B cell (primary cell): ENCODE data around the gene TSPAN16. TPM values are rescaled to one million over a fixed set of nuclear protein-coding genes. Genes with fewer than 3 reads are reported as not detected.

ENCODE experiments used
- ATAC-seq: fragments of 200-7000 bp; cut with Tn5 transposase; one replicate; pipeline ENCODE4 v1.10.0; 2021; ENCODE audit warnings: low read depth, mild to moderate bottlenecking, moderate number of reproducible peaks, moderate library complexity
- CTCF ChIA-PET: fragments of 350-600 bp; sonication (Branson Sonifier 250); formaldehyde crosslinking; loops from one replicate; lab custom pipeline; 2021; ENCODE audit warnings: antibody characterized with exemption, inconsistent platforms; lab: Charles Lee
- POLR2A ChIA-PET: fragments of 350-600 bp; sonication (Branson Sonifier 250); formaldehyde crosslinking; loops from one replicate; lab custom pipeline; 2021; ENCODE audit warnings: antibody characterized with exemption; lab: Charles Lee
- DNase-seq: peaks from one replicate; pipeline ENCODE4 v3.0.0; 2013
- H2AFZ ChIP-seq: 2 replicates; pipeline ENCODE4 v1.6.1; 2012; ENCODE audit warnings: mild to moderate bottlenecking, low read depth, low read length; ENCODE audit not compliant: insufficient read depth, poor library complexity, severe bottlenecking
- H3K27ac ChIP-seq, 2 donors: 1 replicate in 1 of 2; 2 replicates in 1 of 2; pipeline ENCODE4 v1.5.1; 2012 to 2013; ENCODE audit warnings: low read length in 2 of 2, mild to moderate bottlenecking in 2 of 2, moderate library complexity in 1 of 2
- H3K27me3 ChIP-seq, 4 experiments: fragments of 200-600 bp in 1 of 4; sonication (generic) in 1 of 4; replicated peaks in 1 of 4; 1 replicate in 2 of 4; 2 replicates in 2 of 4; pipeline versions ENCODE4 v1.6.1 to v1.7.0; 2013 to 2016; ENCODE audit warnings: low read length in 3 of 4, mild to moderate bottlenecking in 2 of 4, mixed read lengths in 1 of 4, moderate library complexity in 1 of 4; ENCODE audit not compliant: insufficient read depth in 4 of 4, control insufficient read depth in 3 of 4; ENCODE audit errors: control extremely low read depth in 1 of 4
- H3K36me3 ChIP-seq, 2 experiments: replicated peaks in 1 of 2; 1 replicate in 1 of 2; 2 replicates in 1 of 2; pipeline versions ENCODE4 v1.6.1 to v1.7.1; 2013; ENCODE audit warnings: low read length in 1 of 2; ENCODE audit not compliant: insufficient read depth in 2 of 2, control insufficient read depth in 1 of 2; ENCODE audit errors: control extremely low read depth in 1 of 2, extremely low read depth in 1 of 2
- H3K4me1 ChIP-seq, 2 donors: fragments of 200-600 bp in 1 of 2; sonication (generic) in 1 of 2; 1 replicate in 1 of 2; 2 replicates in 1 of 2; pipeline versions ENCODE4 v1.5.1 to v1.6.1; 2013 to 2017; ENCODE audit warnings: low read length in 2 of 2; ENCODE audit not compliant: control insufficient read depth in 2 of 2, insufficient read depth in 2 of 2
- H3K4me2 ChIP-seq: replicated peaks from 2 replicates; pipeline ENCODE3; 2012; ENCODE audit warnings: mild to moderate bottlenecking, low read depth, low read length; ENCODE audit not compliant: poor library complexity, severe bottlenecking
- H3K4me3 ChIP-seq, 5 experiments: fragments of 200-600 bp in 1 of 5; sonication (generic) in 1 of 5; 1 replicate in 3 of 5; 2 replicates in 2 of 5; pipeline versions ENCODE4 v1.5.1 to v1.7.0; 2011 to 2016; ENCODE audit warnings: low read length in 4 of 5, mild to moderate bottlenecking in 4 of 5, low read depth in 2 of 5, control low read depth in 1 of 5, moderate library complexity in 1 of 5; ENCODE audit not compliant: insufficient read depth in 1 of 5; ENCODE audit errors: control extremely low read depth in 1 of 5, extremely low read depth in 1 of 5
- H3K79me2 ChIP-seq: fragments of 200-600 bp; sonication (generic); one replicate; pipeline ENCODE4 v1.6.0; 2016; ENCODE audit warnings: low read length; ENCODE audit not compliant: control insufficient read depth, insufficient read depth
- H3K9ac ChIP-seq: fragments of 200-600 bp; sonication (generic); 2 replicates; pipeline ENCODE4 v1.6.1; 2017; ENCODE audit warnings: mild to moderate bottlenecking, low read length, moderate library complexity
- H3K9me3 ChIP-seq, 3 donors: one replicate each; pipeline versions ENCODE4 v1.6.1 to v1.7.1; 2013; ENCODE audit warnings: low read length in 2 of 3; ENCODE audit not compliant: control insufficient read depth in 2 of 3, insufficient read depth in 1 of 3; ENCODE audit errors: control extremely low read depth in 1 of 3
- H4K20me1 ChIP-seq: 2 replicates; pipeline ENCODE4 v1.6.0; 2012; ENCODE audit warnings: mild to moderate bottlenecking, low read length; ENCODE audit not compliant: insufficient read depth, control insufficient read depth, poor library complexity, severe bottlenecking
- H3K27ac Mint-ChIP-seq: one replicate; pipeline ENCODE4 v1.8.0; 2021; ENCODE audit warnings: mixed read lengths
- H3K27me3 Mint-ChIP-seq: one replicate; pipeline ENCODE4 v1.8.0; 2021; ENCODE audit warnings: mixed read lengths
- H3K4me1 Mint-ChIP-seq: one replicate; pipeline ENCODE4 v1.8.0; 2021; ENCODE audit warnings: mixed read lengths
- H3K4me3 Mint-ChIP-seq: one replicate; pipeline ENCODE4 v1.8.0; 2021; ENCODE audit warnings: mixed read lengths
- H3K9me3 Mint-ChIP-seq: one replicate; pipeline ENCODE4 v1.8.0; 2022; ENCODE audit warnings: mixed read lengths; ENCODE audit not compliant: insufficient read depth
- EZH2 ChIP-seq: IDR thresholded peaks from 2 replicates; pipeline ENCODE4 v1.6.1; 2012; ENCODE audit warnings: borderline replicate concordance, low read depth, mild to moderate bottlenecking, moderate library complexity, low read length; ENCODE audit not compliant: insufficient read depth, poor library complexity, severe bottlenecking
- WGBS: methylation state at CpG from one replicate; pipeline ENCODE4 v1.1.5; 2013; ENCODE audit warnings: missing lambda C conversion rate; ENCODE audit not compliant: insufficient coverage; 5-methylcytosine and 5-hydroxymethylcytosine counted together
- intact Hi-C: fragments of 100-400 bp; cut with micrococcal nuclease; formaldehyde crosslinking; loops from one replicate; pipeline ENCODE4 v1.10.0; 2022
- polyA plus RNA-seq: library from polyadenylated mRNA; depleted of rRNA; stranded (reverse); fragments of >200 nt; gene quantifications from 2 replicates; pipeline ENCODE4 v1.2.3, GENCODE V29; 2012
- total RNA-seq, 2 donors: library from RNA; stranded (reverse); fragments of 120-200 nt in 1 of 2; gene quantifications; 1 replicate in 1 of 2; 2 replicates in 1 of 2; pipeline versions ENCODE4 v1.2.3 to v1.2.4, GENCODE V29; 2013 to 2022
- TF ChIP-seq, protein P1 (sequence below): fragments of 200-600 bp; IDR thresholded peaks from one replicate; pipeline ENCODE4 v1.8.0; 2022; ENCODE audit warnings: antibody characterized with exemption, mild to moderate bottlenecking

TSPAN16 gene
- total and polyA plus RNA-seq, 2 donors (not counting 1 experiment from before 2014, with no cell fraction given) = not detected

DNA sequence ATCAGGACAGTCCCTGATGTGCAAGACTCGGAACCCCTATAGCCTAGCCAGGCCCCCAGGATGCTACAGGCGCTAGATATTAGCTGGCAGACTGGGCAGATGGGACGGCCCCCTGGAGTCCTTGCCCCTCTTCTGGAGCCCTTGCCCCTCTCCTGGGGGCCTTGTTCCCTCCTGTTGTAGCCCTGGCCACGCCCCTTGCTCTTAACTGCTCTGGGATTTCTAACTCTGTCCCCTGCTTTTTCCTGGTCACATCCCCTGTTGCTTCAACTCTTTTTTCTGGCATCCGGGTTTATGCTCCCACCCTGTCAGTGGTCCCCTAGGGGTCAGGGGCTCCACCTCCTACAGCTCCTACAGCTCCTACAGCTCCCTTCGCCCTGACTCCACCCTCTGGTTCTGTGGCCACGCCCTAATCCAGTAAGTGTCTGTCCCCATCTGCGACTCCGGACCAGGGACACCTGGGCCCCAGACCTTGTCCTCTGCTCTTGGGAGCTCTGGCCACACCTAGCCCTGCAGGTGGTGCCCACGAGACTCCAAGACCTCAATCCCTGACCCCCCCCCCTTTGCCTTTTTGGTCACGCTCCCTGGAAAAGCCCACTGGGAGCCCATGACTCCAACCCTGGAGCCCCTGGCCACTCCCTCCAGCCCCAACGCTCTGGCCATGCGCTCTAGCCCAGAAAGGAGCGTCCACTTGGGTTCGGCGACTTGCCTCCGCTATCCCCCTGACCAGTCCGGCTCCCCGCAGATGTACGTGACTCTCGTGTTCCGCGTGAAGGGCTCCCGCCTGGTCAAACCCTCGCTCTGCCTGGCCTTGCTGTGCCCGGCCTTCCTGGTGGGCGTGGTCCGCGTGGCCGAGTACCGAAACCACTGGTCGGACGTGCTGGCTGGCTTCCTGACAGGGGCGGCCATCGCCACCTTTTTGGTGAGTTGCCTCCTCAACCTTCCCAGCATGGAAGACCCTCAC lies 66.1 kb downstream of the TSPAN16 start:
- ChIA-PET POLR2A (no interaction called here), CTCF (no interaction called here)
- Histone ChIP-seq H3K36me3 (peaks cover 0 to 9% of the 10 kb centered on the region in 2 experiments), H3K79me2 (no peaks in the 10 kb centered on the region), H3K9ac (no peak overlapping the region), H3K27ac (no peak overlapping the region), H2AFZ (no peak overlapping the region), H4K20me1 (no peaks in the 10 kb centered on the region), H3K4me2 (no peak overlapping the region), H3K27me3 (no peaks in the 10 kb centered on the region), H3K4me3 (no peak overlapping the region), H3K4me1 (no peaks in the 10 kb centered on the region), H3K9me3 (no peaks in the 10 kb centered on the region)
- WGBS = 96% methylated on average over 32 of the region's 35 CpGs
- Mint-ChIP-seq H3K9me3 (no peaks in the 10 kb centered on the region), H3K4me1 (no peaks in the 10 kb centered on the region), H3K27me3 (no peaks in the 10 kb centered on the region), H3K27ac (no peak overlapping the region), H3K4me3 (no peak overlapping the region)
- ATAC-seq (no peak), DNase-seq (no peak)
- TF ChIP-seq, protein P1, sequence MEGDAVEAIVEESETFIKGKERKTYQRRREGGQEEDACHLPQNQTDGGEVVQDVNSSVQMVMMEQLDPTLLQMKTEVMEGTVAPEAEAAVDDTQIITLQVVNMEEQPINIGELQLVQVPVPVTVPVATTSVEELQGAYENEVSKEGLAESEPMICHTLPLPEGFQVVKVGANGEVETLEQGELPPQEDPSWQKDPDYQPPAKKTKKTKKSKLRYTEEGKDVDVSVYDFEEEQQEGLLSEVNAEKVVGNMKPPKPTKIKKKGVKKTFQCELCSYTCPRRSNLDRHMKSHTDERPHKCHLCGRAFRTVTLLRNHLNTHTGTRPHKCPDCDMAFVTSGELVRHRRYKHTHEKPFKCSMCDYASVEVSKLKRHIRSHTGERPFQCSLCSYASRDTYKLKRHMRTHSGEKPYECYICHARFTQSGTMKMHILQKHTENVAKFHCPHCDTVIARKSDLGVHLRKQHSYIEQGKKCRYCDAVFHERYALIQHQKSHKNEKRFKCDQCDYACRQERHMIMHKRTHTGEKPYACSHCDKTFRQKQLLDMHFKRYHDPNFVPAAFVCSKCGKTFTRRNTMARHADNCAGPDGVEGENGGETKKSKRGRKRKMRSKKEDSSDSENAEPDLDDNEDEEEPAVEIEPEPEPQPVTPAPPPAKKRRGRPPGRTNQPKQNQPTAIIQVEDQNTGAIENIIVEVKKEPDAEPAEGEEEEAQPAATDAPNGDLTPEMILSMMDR = no peak
- TF ChIP-seq EZH2 = no peak
- intact Hi-C loops = no loop called here

- H3K9me3 Mint-ChIP-seq = no peaks in the 10 kb centered on the region
- H3K9me3 ChIP-seq = no peaks in the 10 kb centered on the region
- H3K9ac ChIP-seq = no peak overlapping the region
- H4K20me1 ChIP-seq = no peaks in the 10 kb centered on the region
- H3K4me2 ChIP-seq = no peak overlapping the region
- H2AFZ ChIP-seq = no peak overlapping the region
- H3K4me1 Mint-ChIP-seq = no peaks in the 10 kb centered on the region
- no peak for DNase-seq
- no peak overlapping the region for H3K27ac ChIP-seq
- TF ChIP-seq, protein P1 = no peak
- TF ChIP-seq EZH2 = no peak
- ATAC-seq = no peak
- no peaks in the 10 kb centered on the region for H3K27me3 Mint-ChIP-seq
- H3K36me3 ChIP-seq = peaks cover 0 to 19% of the 10 kb centered on the region in 2 experiments
- intact Hi-C loops = no loop called here
- H3K27me3 ChIP-seq = no peaks in the 10 kb centered on the region
- H3K4me1 ChIP-seq = no peaks in the 10 kb centered on the region
- H3K79me2 ChIP-seq = no peaks in the 10 kb centered on the region
- H3K4me3 Mint-ChIP-seq = no peak overlapping the region
- ChIA-PET CTCF (interaction anchor here (0.6 to 1.5 kb wide), 2 partner anchors 27 to 571 kb away, joined by 3 read pairs; no protein-coding TSS in a partner anchor), POLR2A (no interaction called here)
- 97% methylated on average over 9 of the region's 10 CpGs for WGBS
- no peak overlapping the region for H3K4me3 ChIP-seq
- H3K27ac Mint-ChIP-seq = no peak overlapping the region
Measured at GRCh38 chr19:11363881-11364280, 67.9 kb downstream of the TSPAN16 start.
